HL-60 (cell line): ENCODE data around the gene ZBTB45.

Experiments used
- CTCF ChIP-seq: IDR thresholded peaks from one replicate; pipeline ENCODE4 v1.5.1; 2011; ENCODE audit warnings: low read length, control low read depth, inconsistent platforms; ENCODE audit not compliant: insufficient read depth
- GABPA ChIP-seq: IDR thresholded peaks from 2 replicates; pipeline ENCODE4 v1.6.1; 2012; ENCODE audit warnings: low read depth
- POLR2AphosphoS5 ChIP-seq: IDR thresholded peaks from 2 replicates; pipeline ENCODE4 v1.6.1; 2012; ENCODE audit warnings: low read depth

GRCh38 chr19:58475714-58476497, 43.7 kb downstream of the ZBTB45 start, which contains the start of gene ZNF446:
- TF ChIP-seq CTCF (no peak), POLR2AphosphoS5 (0 out of 2 replicates have a peak, but pooled peaks have one; percentile 76), GABPA (peak; percentile 67; the same call in 1 of the 2 replicates)
